Keratinocyte (primary cell): ENCODE results near the gene UCKL1. TPM values are rescaled to one million over a fixed set of nuclear protein-coding genes. Genes with fewer than 3 reads are reported as not detected.
A peak's percentile ranks its signal among the peaks of the same experiment; 100 is the strongest.

Experiments
- DNase-seq: peaks from one replicate; pipeline ENCODE4 v3.0.0-alpha.2; 2011; ENCODE audit warnings: low read depth, missing footprints, low spot score
- FAIRE-seq: peaks from 2 replicates; lab custom pipeline; 2011; peaks lifted over from hg19 to GRCh38; lab: Jason Lieb, UNC
- H2AFZ ChIP-seq: 2 replicates; pipeline ENCODE4 v1.6.0; 2012; ENCODE audit warnings: low read length, control low read depth, inconsistent platforms; ENCODE audit not compliant: control insufficient read depth
- H3K27ac ChIP-seq: 2 replicates; pipeline ENCODE4 v1.5.1; 2011; ENCODE audit warnings: low read length; ENCODE audit not compliant: control insufficient read depth, insufficient read depth
- H3K27me3 ChIP-seq: 3 replicates; pipeline ENCODE4 v1.6.0; 2011; ENCODE audit warnings: low read length; ENCODE audit not compliant: control insufficient read depth, insufficient read depth; ENCODE audit errors: extremely low read depth
- H3K36me3 ChIP-seq, 2 experiments: 2 replicates in 1 of 2; 3 replicates in 1 of 2; pipeline ENCODE4 v1.5.1; 2011; ENCODE audit warnings: low read length in 2 of 2, mild to moderate bottlenecking in 1 of 2; ENCODE audit not compliant: control insufficient read depth in 2 of 2, insufficient read depth in 2 of 2; ENCODE audit errors: extremely low read depth in 1 of 2
- H3K4me1 ChIP-seq: 3 replicates; pipeline ENCODE4 v1.5.1; 2011; ENCODE audit warnings: low read length; ENCODE audit not compliant: control insufficient read depth, insufficient read depth; ENCODE audit errors: extremely low read depth
- H3K4me2 ChIP-seq: 3 replicates; pipeline ENCODE4 v1.6.0; 2011; ENCODE audit warnings: low read depth, low read length; ENCODE audit not compliant: control insufficient read depth, insufficient read depth; ENCODE audit errors: extremely low read depth
- H3K4me3 ChIP-seq, 3 experiments: fragments of 200-600 bp in 1 of 3; sonication (generic) in 1 of 3; 2 replicates in 2 of 3; 3 replicates in 1 of 3; pipeline ENCODE4 v1.5.1; 2011 to 2016; ENCODE audit warnings: low read length in 3 of 3, mild to moderate bottlenecking in 3 of 3, control low read depth in 2 of 3, inconsistent platforms in 1 of 3, low read depth in 1 of 3, mixed read lengths in 1 of 3, mixed run types in 1 of 3, moderate library complexity in 1 of 3; ENCODE audit not compliant: control insufficient read depth in 2 of 3, insufficient read depth in 2 of 3; ENCODE audit errors: extremely low read depth in 1 of 3
- H3K79me2 ChIP-seq: 2 replicates; pipeline ENCODE4 v1.6.0; 2012; ENCODE audit warnings: low read length; ENCODE audit not compliant: control insufficient read depth, insufficient read depth
- H3K9ac ChIP-seq: 3 replicates; pipeline ENCODE4 v1.6.0; 2011; ENCODE audit warnings: low read length; ENCODE audit not compliant: control insufficient read depth, insufficient read depth; ENCODE audit errors: extremely low read depth
- H3K9me1 ChIP-seq: 3 replicates; pipeline ENCODE4 v1.6.0; 2011; ENCODE audit warnings: low read length; ENCODE audit not compliant: control insufficient read depth, insufficient read depth; ENCODE audit errors: extremely low read depth
- H3K9me3 ChIP-seq: 2 replicates; pipeline ENCODE4 v1.5.1; 2012; ENCODE audit warnings: low read depth, low read length; ENCODE audit not compliant: control insufficient read depth
- H4K20me1 ChIP-seq: 3 replicates; pipeline ENCODE4 v1.6.0; 2011; ENCODE audit warnings: low read length; ENCODE audit not compliant: control insufficient read depth, insufficient read depth; ENCODE audit errors: extremely low read depth
- EZH2 ChIP-seq: IDR thresholded peaks from one replicate; pipeline ENCODE4 v1.6.1; 2012; ENCODE audit warnings: inconsistent platforms, mild to moderate bottlenecking, low read length, moderate library complexity
- dilution Hi-C: fragments of 300-500 bp; cut with MboI; formaldehyde crosslinking; loops from one replicate; pipeline ENCODE4 v1.7.0; 2020; ENCODE audit warnings: low sequenced_read_pairs; ENCODE audit not compliant: extremely low pct_ligation_motif_present
- polyA plus RNA-seq, 5 experiments: library from polyadenylated mRNA; depleted of rRNA in 3 of 5; stranded (reverse) in 3 of 5; stranded (forward) in 1 of 5; unstranded in 1 of 5; fragments of >200 nt; gene quantifications; 1 replicate in 1 of 5; 2 replicates in 3 of 5; 3 replicates in 1 of 5; pipeline versions ENCODE4 v1.2.1 to v1.2.3, GENCODE V29; 2011 to 2012; ENCODE audit warnings: missing spikeins in 2 of 5, low read depth in 1 of 5, low replicate concordance in 1 of 5
- TF ChIP-seq, protein P1 (sequence below), 3 experiments: IDR thresholded peaks in 1 of 3; conservative IDR thresholded peaks in 1 of 3; optimal IDR thresholded peaks in 1 of 3; 2 replicates in 2 of 3; 3 replicates in 1 of 3; pipeline versions ENCODE3 to v1.5.1; 2011; ENCODE audit warnings: low read length in 3 of 3, mild to moderate bottlenecking in 3 of 3, moderate library complexity in 2 of 3, control low read depth in 1 of 3, inconsistent platforms in 1 of 3; ENCODE audit not compliant: insufficient read depth in 2 of 3; ENCODE audit errors: extremely low read depth in 1 of 3

The UCKL1 gene
- polyA plus RNA-seq, 1 donor (not counting 4 experiments of a cell fraction or from before 2014, with no cell fraction given): 24.1 TPM

DNA sequence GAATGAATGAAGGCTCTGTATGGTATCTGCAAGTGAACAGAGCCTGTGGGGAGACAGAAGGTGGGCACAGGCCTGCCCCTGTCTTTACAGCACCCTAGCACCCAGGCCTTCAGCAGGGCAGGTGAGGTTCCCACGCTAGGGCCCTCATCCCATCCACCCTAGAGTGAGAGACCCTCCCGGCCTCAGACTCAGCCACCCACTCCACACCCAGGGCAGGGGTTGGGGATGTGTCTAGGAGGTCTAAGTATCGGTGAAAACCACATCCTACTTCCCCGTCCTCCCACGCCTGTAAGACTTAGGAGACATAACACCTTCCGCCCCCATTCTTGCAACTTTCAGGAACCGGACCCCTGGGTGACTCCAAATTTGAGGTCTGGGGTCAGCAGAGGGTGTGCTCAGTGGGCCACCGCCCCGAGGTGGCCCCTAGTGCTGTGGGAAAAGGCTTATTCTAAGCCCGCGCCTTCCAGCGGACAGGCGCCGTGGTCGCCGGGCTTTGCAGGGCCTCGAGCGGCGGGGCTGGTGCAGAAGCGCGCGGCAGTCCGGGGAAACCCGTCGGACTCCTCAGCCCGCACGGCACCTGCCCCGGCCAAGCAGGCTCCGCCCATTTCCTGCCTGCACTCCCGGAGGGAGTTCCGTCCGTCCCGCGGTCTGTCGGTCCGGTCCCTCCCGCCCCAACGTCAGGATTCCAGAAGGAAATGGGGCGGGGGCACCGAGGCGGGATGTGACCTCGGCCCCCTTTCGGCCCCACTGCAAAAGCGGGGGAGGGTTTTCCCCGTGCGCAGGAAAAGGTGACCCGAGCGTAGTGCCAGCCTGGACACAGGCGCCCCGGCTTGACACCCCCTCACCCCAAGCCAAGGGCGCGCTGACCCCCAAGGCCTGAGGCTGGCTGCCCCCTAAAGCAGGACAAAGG lies 22.4 kb upstream of the UCKL1 start:
- peak overlapping the region; percentile 50 to 64 (median 62) for H3K4me3 ChIP-seq
- peak overlapping the region; percentile 37 for H3K9ac ChIP-seq
- no peak overlapping the region for H3K27ac ChIP-seq
- H4K20me1 ChIP-seq: no peaks in the 10 kb centered on the region
- peaks cover 29% of the 10 kb centered on the region for H3K4me1 ChIP-seq
- DNase-seq: no peak
- TF ChIP-seq, protein P1, sequence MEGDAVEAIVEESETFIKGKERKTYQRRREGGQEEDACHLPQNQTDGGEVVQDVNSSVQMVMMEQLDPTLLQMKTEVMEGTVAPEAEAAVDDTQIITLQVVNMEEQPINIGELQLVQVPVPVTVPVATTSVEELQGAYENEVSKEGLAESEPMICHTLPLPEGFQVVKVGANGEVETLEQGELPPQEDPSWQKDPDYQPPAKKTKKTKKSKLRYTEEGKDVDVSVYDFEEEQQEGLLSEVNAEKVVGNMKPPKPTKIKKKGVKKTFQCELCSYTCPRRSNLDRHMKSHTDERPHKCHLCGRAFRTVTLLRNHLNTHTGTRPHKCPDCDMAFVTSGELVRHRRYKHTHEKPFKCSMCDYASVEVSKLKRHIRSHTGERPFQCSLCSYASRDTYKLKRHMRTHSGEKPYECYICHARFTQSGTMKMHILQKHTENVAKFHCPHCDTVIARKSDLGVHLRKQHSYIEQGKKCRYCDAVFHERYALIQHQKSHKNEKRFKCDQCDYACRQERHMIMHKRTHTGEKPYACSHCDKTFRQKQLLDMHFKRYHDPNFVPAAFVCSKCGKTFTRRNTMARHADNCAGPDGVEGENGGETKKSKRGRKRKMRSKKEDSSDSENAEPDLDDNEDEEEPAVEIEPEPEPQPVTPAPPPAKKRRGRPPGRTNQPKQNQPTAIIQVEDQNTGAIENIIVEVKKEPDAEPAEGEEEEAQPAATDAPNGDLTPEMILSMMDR (optimal IDR thresholded peaks at IDR 0.05 in 1 of 3, IDR thresholded peaks at IDR 0.05 in 1 of 3, conservative IDR thresholded peaks at IDR 0.05 in 1 of 3; ENCODE audit: extremely low read depth in 1 of 3, insufficient read depth in 2 of 3, low read length in 3 of 3): no peak
- TF ChIP-seq EZH2: no peak
- no peaks in the 10 kb centered on the region for H3K9me3 ChIP-seq
- peaks cover 20% of the 10 kb centered on the region for H3K79me2 ChIP-seq
- no peaks in the 10 kb centered on the region for H3K27me3 ChIP-seq
- peak overlapping the region; percentile 62 for H2AFZ ChIP-seq
- no peaks in the 10 kb centered on the region for H3K9me1 ChIP-seq
- H3K36me3 ChIP-seq: peaks cover 4 to 6% of the 10 kb centered on the region in 2 experiments
- no peak for FAIRE-seq
- dilution Hi-C loops: no loop called here
- H3K4me2 ChIP-seq: peak overlapping the region; percentile 76

DNA sequence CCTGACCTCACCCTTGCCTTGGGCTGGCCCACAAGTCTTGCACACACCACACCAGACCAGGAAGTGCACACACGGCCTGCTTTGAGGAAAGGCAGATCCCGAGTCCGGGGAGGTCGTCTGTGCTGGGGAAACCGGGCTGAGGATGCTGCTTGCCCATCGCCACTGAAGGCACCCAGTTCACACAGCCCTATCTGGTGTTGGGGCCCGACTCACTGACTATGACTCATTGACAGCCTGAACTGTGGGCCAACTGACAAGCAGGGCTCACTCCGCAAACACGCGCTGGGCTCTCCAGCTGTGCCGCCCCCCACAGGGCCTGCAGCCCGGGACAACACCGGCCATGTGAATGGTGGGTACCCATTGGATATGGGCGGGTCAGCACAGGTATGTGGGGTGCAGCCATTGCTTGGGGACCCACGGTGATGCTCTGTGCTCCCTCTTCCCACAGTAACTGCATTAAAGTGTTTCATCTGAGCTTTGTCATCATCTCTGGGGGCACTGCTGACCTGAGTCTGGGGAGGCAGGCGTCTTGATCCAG lies 21.6 kb upstream of the UCKL1 start:
- no peak overlapping the region for H3K27ac ChIP-seq
- no peak overlapping the region for H3K4me2 ChIP-seq
- peaks cover 31% of the 10 kb centered on the region for H3K4me1 ChIP-seq
- H3K4me3 ChIP-seq: no peak overlapping the region
- no peak overlapping the region for H2AFZ ChIP-seq
- no peak overlapping the region for H3K9ac ChIP-seq
- TF ChIP-seq EZH2: no peak
- H3K79me2 ChIP-seq: peaks cover 16% of the 10 kb centered on the region
- H3K36me3 ChIP-seq: peaks cover 0 to under 1% of the 10 kb centered on the region in 2 experiments
- dilution Hi-C loops: no loop called here
- no peak for FAIRE-seq
- H4K20me1 ChIP-seq: no peaks in the 10 kb centered on the region
- H3K9me3 ChIP-seq: no peaks in the 10 kb centered on the region
- no peaks in the 10 kb centered on the region for H3K9me1 ChIP-seq
- no peaks in the 10 kb centered on the region for H3K27me3 ChIP-seq
- no peak for DNase-seq
